Kidney (tissue), 14 donors: ENCODE data around the gene ERC2. TPM values are rescaled to one million over a fixed set of nuclear protein-coding genes. Genes with fewer than 3 reads are reported as not detected.

Experiments used
- DNase-seq, 5 donors: peaks; one replicate each; pipeline ENCODE4 v3.0.0-alpha.2; 2013 to 2020
- FAIRE-seq: peaks from 2 replicates; lab custom pipeline; 2012; peaks lifted over from hg19 to GRCh38; lab: Jason Lieb, UNC
- H3K27ac ChIP-seq, 2 donors: one replicate each; pipeline ENCODE4 v1.7.0; 2013; ENCODE audit warnings: low read depth in 2 of 2, low read length in 2 of 2, inconsistent platforms in 1 of 2
- H3K27me3 ChIP-seq: one replicate; pipeline ENCODE4 v1.7.1; 2013; ENCODE audit warnings: low read length, inconsistent platforms; ENCODE audit not compliant: control insufficient read depth, insufficient read depth
- H3K36me3 ChIP-seq, 3 donors: one replicate each; pipeline versions ENCODE4 v1.7.0 to v1.7.1; 2013; ENCODE audit warnings: low read length in 3 of 3, control low read depth in 1 of 3, inconsistent platforms in 1 of 3; ENCODE audit not compliant: insufficient read depth in 3 of 3, control insufficient read depth in 2 of 3
- H3K4me1 ChIP-seq, 3 donors: one replicate each; pipeline versions ENCODE4 v1.7.0 to v1.7.1; 2013; ENCODE audit warnings: low read length in 3 of 3, inconsistent platforms in 1 of 3, low read depth in 1 of 3; ENCODE audit not compliant: control insufficient read depth in 2 of 3, insufficient read depth in 2 of 3
- H3K4me3 ChIP-seq, 3 donors: one replicate each; pipeline versions ENCODE4 v1.7.0 to v1.8.1; 2013; ENCODE audit warnings: low read length in 3 of 3, control low read depth in 1 of 3, inconsistent platforms in 1 of 3
- H3K9ac ChIP-seq, 3 donors: one replicate each; pipeline versions ENCODE4 v1.7.0 to v1.7.1; 2013; ENCODE audit warnings: low read length in 3 of 3, control low read depth in 1 of 3, inconsistent platforms in 1 of 3
- H3K9me3 ChIP-seq, 3 donors: one replicate each; pipeline versions ENCODE4 v1.7.0 to v1.7.1; 2013; ENCODE audit warnings: low read length in 3 of 3, control low read depth in 1 of 3, inconsistent platforms in 1 of 3; ENCODE audit not compliant: control insufficient read depth in 2 of 3, insufficient read depth in 1 of 3
- CTCF ChIP-seq: IDR thresholded peaks from 3 replicates; pipeline ENCODE4 v1.5.1; 2012; ENCODE audit warnings: mild to moderate bottlenecking, moderate library complexity, borderline replicate concordance; ENCODE audit not compliant: insufficient read depth; ENCODE audit errors: extremely low read depth
- intact Hi-C: fragments of 100-400 bp; cut with DNase I; formaldehyde crosslinking; loops from one replicate; pipeline ENCODE4 v1.11.1; 2022
- polyA plus RNA-seq: library from polyadenylated mRNA; stranded (reverse); fragments of 350-450 nt; fragmentation: Illumina TruSeq; extraction: RNeasy Lipid Tissue Mini Kit (QIAGEN cat#74804); gene quantifications from one replicate; pipeline ENCODE4 v1.2.3, GENCODE V29; 2014; ENCODE audit warnings: low read depth, low replicate concordance; ENCODE audit not compliant: insufficient read depth
- total RNA-seq: library from RNA; stranded (reverse); fragmentation: NEBNext Ultra II Directional; extraction: Animal tissue kit (Norgen Biotek cat#: 25700); gene quantifications from one replicate; pipeline ENCODE4 v1.2.1, GENCODE V29; 2021
- donor health status: control.
- donor health status: control.
- donor health status: control.
- donor health status: control.
- donor health status: control.
- donor health status: DM: yes; HTN: yes; CAD: no.
- donor health status: Normal renal cell carcinoma (clear cell type).

The ERC2 gene
- total and polyA plus RNA-seq, 2 donors from 2014 or later = 0.92 to 3.8 TPM

GRCh38 chr3:55826097-55826496 is 642.2 kb downstream of the ERC2 start:
- Histone ChIP-seq H3K27ac (no peak overlapping the region), H3K9ac (no peak overlapping the region), H3K27me3 (no peaks in the 10 kb centered on the region), H3K36me3 (no peaks in the 10 kb centered on the region), H3K4me1 (no peaks in the 10 kb centered on the region), H3K9me3 (no peaks in the 10 kb centered on the region), H3K4me3 (no peak overlapping the region)
- FAIRE-seq (no peak), DNase-seq (no peak)
- TF ChIP-seq CTCF = no peak
- intact Hi-C loops = no loop called here

DNA sequence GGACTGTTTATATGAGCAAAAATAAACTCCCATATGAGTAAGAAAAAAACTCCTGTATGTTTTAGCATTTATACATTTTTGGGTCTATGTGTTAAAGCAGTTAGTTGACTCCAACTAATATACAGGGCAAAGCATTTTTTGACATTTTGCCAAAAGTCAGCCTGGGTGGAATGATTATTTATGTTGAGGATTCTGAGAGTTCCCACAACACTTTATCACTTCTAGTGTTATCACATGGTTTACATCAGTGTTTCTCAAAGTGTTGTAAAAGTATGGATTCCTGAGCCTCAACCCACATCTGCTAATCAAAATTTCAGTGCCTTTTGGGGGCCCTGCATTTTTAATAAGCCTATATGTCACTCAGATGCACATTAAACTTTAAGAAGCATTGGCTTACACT is 643.9 kb downstream of the ERC2 start:
- Histone ChIP-seq H3K9ac (no peak overlapping the region), H3K9me3 (no peaks in the 10 kb centered on the region), H3K4me1 (no peaks in the 10 kb centered on the region), H3K36me3 (no peaks in the 10 kb centered on the region), H3K27ac (no peak overlapping the region), H3K4me3 (no peak overlapping the region), H3K27me3 (no peaks in the 10 kb centered on the region)
- intact Hi-C loops = no loop called here
- no peak for TF ChIP-seq CTCF
- DNase-seq (no peak), FAIRE-seq (no peak)

DNA sequence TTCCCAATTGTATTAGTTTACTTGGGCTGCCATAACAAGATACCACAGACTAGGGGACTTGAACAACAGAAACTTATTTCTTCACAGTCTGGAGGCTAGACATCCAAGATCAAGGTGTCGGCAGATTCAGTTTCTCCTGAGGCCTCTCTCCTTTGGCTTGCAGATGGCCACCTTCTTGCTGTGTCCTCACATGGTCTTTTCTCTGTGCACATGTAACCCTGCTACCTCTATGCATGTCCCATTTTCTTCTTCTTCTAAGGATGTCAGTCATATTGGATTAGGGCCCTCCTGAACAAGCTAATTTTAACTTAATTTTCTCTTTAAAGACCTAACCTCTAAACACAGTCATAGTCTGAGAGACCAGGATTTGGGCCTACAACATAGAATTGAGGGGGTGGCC is 644.4 kb downstream of the ERC2 start:
- H3K4me3 ChIP-seq = no peak overlapping the region
- no peaks in the 10 kb centered on the region for H3K4me1 ChIP-seq
- no peak for TF ChIP-seq CTCF
- FAIRE-seq = no peak
- DNase-seq = no peak
- H3K9me3 ChIP-seq = no peaks in the 10 kb centered on the region
- H3K36me3 ChIP-seq = no peaks in the 10 kb centered on the region
- intact Hi-C loops = no loop called here
- H3K27ac ChIP-seq = no peak overlapping the region
- no peaks in the 10 kb centered on the region for H3K27me3 ChIP-seq
- H3K9ac ChIP-seq = no peak overlapping the region

- no peak overlapping the region for H3K27ac ChIP-seq
- intact Hi-C loops = no loop called here
Observed at GRCh38 chr3:55823001-55823400, 645.3 kb downstream of the ERC2 start.

More at GRCh38 chr3:55823001-55823400, 645.3 kb downstream of the ERC2 start:
- H3K4me1 ChIP-seq = no peaks in the 10 kb centered on the region
- H3K27me3 ChIP-seq = no peaks in the 10 kb centered on the region
- H3K4me3 ChIP-seq = no peak overlapping the region
- FAIRE-seq (no peak), DNase-seq (peak in 2 of 5 donors; percentile 10 to 27)
- TF ChIP-seq CTCF = no peak
- H3K9me3 ChIP-seq = no peaks in the 10 kb centered on the region
- no peak overlapping the region for H3K9ac ChIP-seq
- no peaks in the 10 kb centered on the region for H3K36me3 ChIP-seq
